Parathyroid adenoma (tissue), 2 donors: ENCODE data around the gene PHACTR2.

ENCODE experiments used
- H2AFZ ChIP-seq: fragments of 300-600 bp; sonication (generic); one replicate; pipeline ENCODE4 v1.7.0; 2017; ENCODE audit warnings: antibody characterized with exemption, mild to moderate bottlenecking
- H3K27ac ChIP-seq: fragments of 300-600 bp; sonication (generic); one replicate; pipeline ENCODE4 v1.7.0; 2017
- H3K27me3 ChIP-seq: fragments of 300-600 bp; sonication (generic); one replicate; pipeline ENCODE4 v1.7.0; 2017; ENCODE audit warnings: low read length; ENCODE audit not compliant: control insufficient read depth, insufficient read depth
- H3K36me3 ChIP-seq: fragments of 300-600 bp; sonication (generic); one replicate; pipeline ENCODE4 v1.7.0; 2017; ENCODE audit warnings: low read length; ENCODE audit not compliant: control insufficient read depth, insufficient read depth
- H3K4me1 ChIP-seq: fragments of 300-600 bp; sonication (generic); one replicate; pipeline ENCODE4 v1.7.0; 2017; ENCODE audit warnings: control low read depth
- H3K4me2 ChIP-seq: fragments of 300-600 bp; sonication (generic); one replicate; pipeline ENCODE4 v1.7.0; 2017; ENCODE audit warnings: low read length
- H3K4me3 ChIP-seq: fragments of 300-600 bp; sonication (generic); one replicate; pipeline ENCODE4 v1.7.0; 2017; ENCODE audit warnings: low read depth, low read length
- H3K79me2 ChIP-seq: fragments of 300-600 bp; sonication (generic); one replicate; pipeline ENCODE4 v1.7.0; 2017; ENCODE audit warnings: control low read depth
- H3K9ac ChIP-seq: fragments of 300-600 bp; sonication (generic); one replicate; pipeline ENCODE4 v1.7.0; 2017; ENCODE audit warnings: mild to moderate bottlenecking
- H3K9me3 ChIP-seq: fragments of 300-600 bp; sonication (generic); one replicate; pipeline ENCODE4 v1.7.0; 2017; ENCODE audit warnings: low read length; ENCODE audit not compliant: control insufficient read depth
- TF ChIP-seq, protein P1 (sequence below): fragments of 300-600 bp; sonication (generic); IDR thresholded peaks from one replicate; pipeline ENCODE4 v1.7.0; 2017; ENCODE audit warnings: antibody characterized with exemption, mild to moderate bottlenecking
- donor health status: primary hyperparathyroidism.

PHACTR2 gene

DNA sequence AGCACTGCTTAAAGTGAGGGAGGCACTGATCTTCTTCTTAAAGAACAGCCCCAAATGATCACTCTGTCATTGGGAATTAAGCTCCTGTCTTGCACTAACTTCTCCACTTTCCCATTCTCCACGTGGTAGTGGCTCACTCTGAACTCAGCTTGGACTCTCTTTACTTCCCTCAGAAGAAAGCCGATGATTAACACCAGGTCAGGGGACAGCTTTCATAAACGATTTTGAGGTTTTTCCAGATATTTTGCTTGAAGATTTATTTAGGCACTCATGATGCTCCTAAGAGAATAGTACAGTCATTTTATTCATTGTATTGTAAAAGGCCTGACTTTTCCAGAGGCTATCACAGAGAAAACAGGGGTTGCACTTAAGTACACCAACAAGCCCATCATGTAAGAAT, 84.4 kb downstream of the PHACTR2 start:
- no peak overlapping the region for H2AFZ ChIP-seq
- no peaks in the 10 kb centered on the region for H3K36me3 ChIP-seq
- H3K79me2 ChIP-seq = no peaks in the 10 kb centered on the region
- no peak overlapping the region for H3K4me2 ChIP-seq
- no peaks in the 10 kb centered on the region for H3K4me1 ChIP-seq
- no peak overlapping the region for H3K27ac ChIP-seq
- no peaks in the 10 kb centered on the region for H3K27me3 ChIP-seq
- TF ChIP-seq, protein P1, sequence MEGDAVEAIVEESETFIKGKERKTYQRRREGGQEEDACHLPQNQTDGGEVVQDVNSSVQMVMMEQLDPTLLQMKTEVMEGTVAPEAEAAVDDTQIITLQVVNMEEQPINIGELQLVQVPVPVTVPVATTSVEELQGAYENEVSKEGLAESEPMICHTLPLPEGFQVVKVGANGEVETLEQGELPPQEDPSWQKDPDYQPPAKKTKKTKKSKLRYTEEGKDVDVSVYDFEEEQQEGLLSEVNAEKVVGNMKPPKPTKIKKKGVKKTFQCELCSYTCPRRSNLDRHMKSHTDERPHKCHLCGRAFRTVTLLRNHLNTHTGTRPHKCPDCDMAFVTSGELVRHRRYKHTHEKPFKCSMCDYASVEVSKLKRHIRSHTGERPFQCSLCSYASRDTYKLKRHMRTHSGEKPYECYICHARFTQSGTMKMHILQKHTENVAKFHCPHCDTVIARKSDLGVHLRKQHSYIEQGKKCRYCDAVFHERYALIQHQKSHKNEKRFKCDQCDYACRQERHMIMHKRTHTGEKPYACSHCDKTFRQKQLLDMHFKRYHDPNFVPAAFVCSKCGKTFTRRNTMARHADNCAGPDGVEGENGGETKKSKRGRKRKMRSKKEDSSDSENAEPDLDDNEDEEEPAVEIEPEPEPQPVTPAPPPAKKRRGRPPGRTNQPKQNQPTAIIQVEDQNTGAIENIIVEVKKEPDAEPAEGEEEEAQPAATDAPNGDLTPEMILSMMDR = no peak
- no peaks in the 10 kb centered on the region for H3K9me3 ChIP-seq
- H3K4me3 ChIP-seq = no peak overlapping the region
- no peak overlapping the region for H3K9ac ChIP-seq

DNA sequence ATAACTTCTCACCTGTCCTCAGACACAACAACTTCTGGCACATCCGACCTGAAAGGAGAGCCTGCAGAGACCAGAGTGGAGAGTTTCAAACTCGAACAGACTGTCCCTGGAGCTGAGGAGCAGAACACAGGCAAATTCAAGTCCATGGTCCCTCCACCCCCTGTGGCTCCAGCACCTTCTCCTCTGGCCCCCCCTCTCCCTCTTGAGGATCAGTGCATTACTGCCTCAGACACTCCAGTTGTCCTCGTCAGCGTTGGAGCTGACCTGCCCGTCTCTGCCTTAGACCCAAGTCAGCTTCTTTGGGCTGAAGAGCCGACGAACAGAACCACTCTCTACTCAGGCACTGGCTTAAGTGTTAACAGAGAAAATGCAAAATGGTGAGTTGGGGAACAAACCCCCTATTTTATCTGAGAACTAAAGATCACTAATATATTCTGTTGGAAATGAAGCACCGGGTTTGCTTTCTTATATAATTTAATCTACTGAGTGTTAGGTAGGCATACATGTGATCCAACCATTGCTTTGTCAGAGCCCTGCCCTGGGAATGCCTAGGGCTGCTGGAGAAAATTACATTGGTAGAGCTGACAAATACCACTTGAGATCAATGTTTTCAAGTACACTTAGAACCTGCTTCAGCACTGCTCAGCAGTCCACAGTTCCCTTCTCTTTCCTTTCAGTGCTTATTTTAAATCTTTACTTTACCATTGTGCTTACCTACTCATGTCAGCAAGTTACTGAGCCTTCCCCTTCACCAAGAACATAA, 87.8 kb downstream of the PHACTR2 start:
- Histone ChIP-seq H3K27me3 (no peaks in the 10 kb centered on the region), H3K4me2 (no peak overlapping the region), H2AFZ (no peak overlapping the region), H3K4me3 (no peak overlapping the region), H3K4me1 (no peaks in the 10 kb centered on the region), H3K36me3 (no peaks in the 10 kb centered on the region), H3K79me2 (no peaks in the 10 kb centered on the region), H3K9ac (no peak overlapping the region), H3K27ac (no peak overlapping the region), H3K9me3 (no peaks in the 10 kb centered on the region)
- TF ChIP-seq, protein P1 = no peak

DNA sequence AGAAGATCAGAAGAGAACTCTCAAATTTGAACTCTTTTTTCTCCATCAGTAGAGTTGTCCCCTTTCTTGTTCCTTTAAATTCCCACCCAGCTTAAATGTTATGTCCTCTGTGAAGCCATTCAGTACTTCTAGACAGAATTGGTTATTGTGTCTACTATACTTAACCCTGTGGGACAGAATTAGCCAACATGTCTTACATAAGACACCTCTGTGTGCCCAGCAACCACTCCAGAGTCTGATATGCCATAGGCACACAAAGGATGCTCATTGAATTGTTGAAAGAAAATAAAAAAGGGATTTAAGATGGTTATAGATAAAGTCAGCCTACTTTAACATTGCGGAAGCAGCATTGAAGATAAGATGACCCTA, 88.4 kb downstream of the PHACTR2 start:
- TF ChIP-seq, protein P1 = no peak
- H3K79me2 ChIP-seq = no peaks in the 10 kb centered on the region
- no peaks in the 10 kb centered on the region for H3K27me3 ChIP-seq
- no peak overlapping the region for H2AFZ ChIP-seq
- no peaks in the 10 kb centered on the region for H3K36me3 ChIP-seq
- no peaks in the 10 kb centered on the region for H3K9me3 ChIP-seq
- H3K4me3 ChIP-seq = no peak overlapping the region
- no peaks in the 10 kb centered on the region for H3K4me1 ChIP-seq
- no peak overlapping the region for H3K9ac ChIP-seq
- no peak overlapping the region for H3K27ac ChIP-seq
- H3K4me2 ChIP-seq = no peak overlapping the region

DNA sequence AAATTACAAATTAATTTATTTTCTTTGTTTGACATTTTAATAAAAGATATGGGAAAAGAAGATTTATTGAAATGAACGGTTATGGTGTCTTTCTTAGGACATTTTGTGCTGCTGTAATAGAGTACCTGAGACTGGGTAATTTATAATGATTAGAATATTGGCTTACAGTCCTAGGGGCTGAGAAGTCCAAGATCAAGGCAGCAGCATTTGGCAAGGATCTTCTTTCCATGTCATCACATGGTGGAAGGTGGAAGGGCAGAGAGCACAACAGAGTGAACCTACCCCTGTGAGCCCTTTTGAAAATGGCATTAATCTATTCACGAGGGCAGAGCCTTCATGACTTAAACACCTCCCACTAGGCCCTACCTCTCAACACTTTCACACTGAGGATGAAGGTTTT, 89.7 kb downstream of the PHACTR2 start:
- H3K9me3 ChIP-seq = no peaks in the 10 kb centered on the region
- H3K4me3 ChIP-seq = no peak overlapping the region
- no peaks in the 10 kb centered on the region for H3K79me2 ChIP-seq
- H3K36me3 ChIP-seq = no peaks in the 10 kb centered on the region
- no peak overlapping the region for H3K4me2 ChIP-seq
- TF ChIP-seq, protein P1 = no peak
- no peak overlapping the region for H2AFZ ChIP-seq
- H3K4me1 ChIP-seq = no peaks in the 10 kb centered on the region
- H3K27ac ChIP-seq = no peak overlapping the region
- H3K9ac ChIP-seq = no peak overlapping the region
- H3K27me3 ChIP-seq = no peaks in the 10 kb centered on the region
